ENCODE data around the gene RRP1. TPM values are rescaled to one million over a fixed set of nuclear protein-coding genes. Genes with fewer than 3 reads are reported as not detected.

Gene RRP1
- total RNA-seq, 1 donor from 2014 or later: 31.9 TPM

GRCh38 chr21:43757601-43758000 lies 31.8 kb upstream of the RRP1 start:
- TF ChIP-seq, protein P1, sequence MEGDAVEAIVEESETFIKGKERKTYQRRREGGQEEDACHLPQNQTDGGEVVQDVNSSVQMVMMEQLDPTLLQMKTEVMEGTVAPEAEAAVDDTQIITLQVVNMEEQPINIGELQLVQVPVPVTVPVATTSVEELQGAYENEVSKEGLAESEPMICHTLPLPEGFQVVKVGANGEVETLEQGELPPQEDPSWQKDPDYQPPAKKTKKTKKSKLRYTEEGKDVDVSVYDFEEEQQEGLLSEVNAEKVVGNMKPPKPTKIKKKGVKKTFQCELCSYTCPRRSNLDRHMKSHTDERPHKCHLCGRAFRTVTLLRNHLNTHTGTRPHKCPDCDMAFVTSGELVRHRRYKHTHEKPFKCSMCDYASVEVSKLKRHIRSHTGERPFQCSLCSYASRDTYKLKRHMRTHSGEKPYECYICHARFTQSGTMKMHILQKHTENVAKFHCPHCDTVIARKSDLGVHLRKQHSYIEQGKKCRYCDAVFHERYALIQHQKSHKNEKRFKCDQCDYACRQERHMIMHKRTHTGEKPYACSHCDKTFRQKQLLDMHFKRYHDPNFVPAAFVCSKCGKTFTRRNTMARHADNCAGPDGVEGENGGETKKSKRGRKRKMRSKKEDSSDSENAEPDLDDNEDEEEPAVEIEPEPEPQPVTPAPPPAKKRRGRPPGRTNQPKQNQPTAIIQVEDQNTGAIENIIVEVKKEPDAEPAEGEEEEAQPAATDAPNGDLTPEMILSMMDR (IDR thresholded peaks at IDR 0.05; ENCODE audit: insufficient read depth, low read length, poor library complexity, severe bottlenecking): no peak
- H3K36me3 ChIP-seq (ENCODE audit: control insufficient read depth, insufficient read depth, low read length): peaks cover 12% of the 10 kb centered on the region

GRCh38 chr21:43758111-43758641 lies 31.2 kb upstream of the RRP1 start:
- no peak for DNase-seq (ENCODE audit: low read depth)
- H3K4me3 ChIP-seq (ENCODE audit: low read depth, low read length): no peak overlapping the region
- no peaks in the 10 kb centered on the region for H3K27me3 ChIP-seq (ENCODE audit: control insufficient read depth, insufficient read depth, low read length)
- peaks cover 12% of the 10 kb centered on the region for H3K36me3 ChIP-seq (ENCODE audit: control insufficient read depth, insufficient read depth, low read length)
- TF ChIP-seq, protein P1 (IDR thresholded peaks at IDR 0.05; ENCODE audit: insufficient read depth, low read length, poor library complexity, severe bottlenecking): no peak

More at GRCh38 chr21:43757601-43758000, 31.8 kb upstream of the RRP1 start:
- DNase-seq (ENCODE audit: low read depth): no peak
- Histone ChIP-seq H3K4me3 (ENCODE audit: low read depth, low read length) (no peak overlapping the region), H3K27me3 (ENCODE audit: control insufficient read depth, insufficient read depth, low read length) (no peaks in the 10 kb centered on the region)

DNA sequence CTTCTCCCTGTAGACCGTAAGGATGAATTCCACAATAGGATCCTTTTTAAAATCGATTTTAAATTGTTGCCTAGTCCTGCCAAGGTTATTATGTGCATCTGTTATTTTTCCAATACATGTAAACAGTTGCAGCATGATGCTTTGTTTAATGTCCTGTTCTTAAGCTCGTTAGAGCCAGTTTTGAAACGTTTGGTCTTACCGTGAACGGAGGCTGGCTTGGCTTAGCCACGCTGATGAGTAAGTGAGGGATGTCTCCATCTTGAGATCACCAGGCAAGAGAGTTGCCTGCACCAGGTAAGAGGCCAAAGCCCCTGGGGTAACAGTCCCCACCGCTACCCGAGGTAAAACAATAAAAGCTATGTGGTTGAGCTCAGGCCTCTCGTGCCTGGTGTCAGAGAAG lies 30.6 kb upstream of the RRP1 start:
- peaks cover 9% of the 10 kb centered on the region for H3K36me3 ChIP-seq (ENCODE audit: control insufficient read depth, insufficient read depth, low read length)
- TF ChIP-seq, protein P1 (IDR thresholded peaks at IDR 0.05; ENCODE audit: insufficient read depth, low read length, poor library complexity, severe bottlenecking): no peak

DNA sequence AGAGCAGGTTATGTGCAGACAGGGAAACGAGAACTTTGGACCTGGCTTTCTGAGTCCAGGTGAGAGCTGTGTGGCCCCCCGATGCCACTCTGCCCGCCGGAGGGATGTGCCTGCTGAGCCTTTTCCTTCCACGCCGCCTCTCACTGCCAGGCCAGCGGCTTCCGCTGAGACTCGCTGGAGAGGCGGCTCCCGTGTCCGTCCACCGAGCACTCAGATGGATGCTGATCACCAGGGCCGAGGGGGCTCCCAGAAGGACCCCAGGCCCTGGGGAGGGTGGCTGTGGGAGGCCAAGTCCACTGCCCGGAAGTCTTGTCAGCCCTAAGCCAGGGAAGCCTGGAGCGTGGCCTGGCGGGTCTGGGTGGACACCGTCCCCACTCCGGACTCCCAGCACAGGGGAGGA lies 29.7 kb upstream of the RRP1 start:
- TF ChIP-seq, protein P1 (IDR thresholded peaks at IDR 0.05; ENCODE audit: insufficient read depth, low read length, poor library complexity, severe bottlenecking): no peak
- Histone ChIP-seq H3K27me3 (ENCODE audit: control insufficient read depth, insufficient read depth, low read length) (no peaks in the 10 kb centered on the region), H3K36me3 (ENCODE audit: control insufficient read depth, insufficient read depth, low read length) (peaks cover 9% of the 10 kb centered on the region), H3K4me3 (ENCODE audit: low read depth, low read length) (no peak overlapping the region)
- DNase-seq (ENCODE audit: low read depth): no peak

More for the DNA sequence above, 30.6 kb upstream of the RRP1 start:
- H3K4me3 ChIP-seq (ENCODE audit: low read depth, low read length): no peak overlapping the region
- no peak for DNase-seq (ENCODE audit: low read depth)
- H3K27me3 ChIP-seq (ENCODE audit: control insufficient read depth, insufficient read depth, low read length): no peaks in the 10 kb centered on the region

- DNase-seq (ENCODE audit: low read depth): no peak
- H3K27me3 ChIP-seq (ENCODE audit: control insufficient read depth, insufficient read depth, low read length): no peaks in the 10 kb centered on the region
- H3K4me3 ChIP-seq (ENCODE audit: low read depth, low read length): no peak overlapping the region
- H3K36me3 ChIP-seq (ENCODE audit: control insufficient read depth, insufficient read depth, low read length): peaks cover 9% of the 10 kb centered on the region
- TF ChIP-seq, protein P1 (IDR thresholded peaks at IDR 0.05; ENCODE audit: insufficient read depth, low read length, poor library complexity, severe bottlenecking): no peak
These were observed 28.9 kb upstream of the RRP1 start for GRCh38 chr21:43760391-43760958.

DNA sequence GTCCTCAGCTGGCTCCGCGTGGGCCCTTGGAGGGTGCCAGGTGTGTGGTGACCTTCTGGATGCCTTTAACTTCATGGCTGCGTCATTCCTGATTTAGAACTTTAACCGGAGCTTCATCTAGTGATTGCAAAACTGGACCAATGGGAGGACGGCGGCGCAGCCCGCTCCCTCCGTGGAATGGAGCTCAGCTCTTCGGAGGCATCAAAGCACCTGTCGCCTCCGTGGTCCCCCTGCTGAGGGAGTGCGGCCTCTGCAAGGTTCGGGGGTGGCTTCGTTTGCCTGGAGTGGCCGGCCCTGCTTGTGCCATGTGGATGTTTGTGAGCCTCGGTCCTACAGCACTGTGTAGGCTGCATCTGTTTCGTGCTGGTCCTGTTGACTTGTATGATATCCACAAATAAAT lies 27.5 kb upstream of the RRP1 start:
- no peaks in the 10 kb centered on the region for H3K27me3 ChIP-seq (ENCODE audit: control insufficient read depth, insufficient read depth, low read length)
- TF ChIP-seq, protein P1 (IDR thresholded peaks at IDR 0.05; ENCODE audit: insufficient read depth, low read length, poor library complexity, severe bottlenecking): no peak
- H3K36me3 ChIP-seq (ENCODE audit: control insufficient read depth, insufficient read depth, low read length): peaks cover 3% of the 10 kb centered on the region
- no peak for DNase-seq (ENCODE audit: low read depth)
- H3K4me3 ChIP-seq (ENCODE audit: low read depth, low read length): no peak overlapping the region
